ENCODE results near the gene TMEM179B. TPM values are rescaled to one million over a fixed set of nuclear protein-coding genes. Genes with fewer than 3 reads are reported as not detected.
"Not testable (repeated sequence)": the region's sequence is repeated elsewhere in the genome, so short reads cannot be mapped to it uniquely, and the experiment has no call there.

TMEM179B gene, protein sequence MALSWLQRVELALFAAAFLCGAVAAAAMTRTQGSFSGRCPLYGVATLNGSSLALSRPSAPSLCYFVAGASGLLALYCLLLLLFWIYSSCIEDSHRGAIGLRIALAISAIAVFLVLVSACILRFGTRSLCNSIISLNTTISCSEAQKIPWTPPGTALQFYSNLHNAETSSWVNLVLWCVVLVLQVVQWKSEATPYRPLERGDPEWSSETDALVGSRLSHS
- total RNA-seq (2021; fragmentation: NEBNext Ultra II Directional; extraction: Animal tissue kit (Norgen Biotek cat#: 25700)), result 10 to 100 TPM; 47.2 to 66.3 (median 52.7) TPM
- long read RNA-seq, transcript TMEM179B-201 (5 exons, 1,023 nt), result major isoform, 125 of 151 reads
- long read RNA-seq, transcript TMEM179B-205 (4 exons, 797 nt), result minor isoform, 10 of 151 reads
- long read RNA-seq, partial matches to known transcripts, result 2 of 151 reads
- long read RNA-seq, other reads (novel, unspliced or antisense), result 13 of 151 reads

DNA sequence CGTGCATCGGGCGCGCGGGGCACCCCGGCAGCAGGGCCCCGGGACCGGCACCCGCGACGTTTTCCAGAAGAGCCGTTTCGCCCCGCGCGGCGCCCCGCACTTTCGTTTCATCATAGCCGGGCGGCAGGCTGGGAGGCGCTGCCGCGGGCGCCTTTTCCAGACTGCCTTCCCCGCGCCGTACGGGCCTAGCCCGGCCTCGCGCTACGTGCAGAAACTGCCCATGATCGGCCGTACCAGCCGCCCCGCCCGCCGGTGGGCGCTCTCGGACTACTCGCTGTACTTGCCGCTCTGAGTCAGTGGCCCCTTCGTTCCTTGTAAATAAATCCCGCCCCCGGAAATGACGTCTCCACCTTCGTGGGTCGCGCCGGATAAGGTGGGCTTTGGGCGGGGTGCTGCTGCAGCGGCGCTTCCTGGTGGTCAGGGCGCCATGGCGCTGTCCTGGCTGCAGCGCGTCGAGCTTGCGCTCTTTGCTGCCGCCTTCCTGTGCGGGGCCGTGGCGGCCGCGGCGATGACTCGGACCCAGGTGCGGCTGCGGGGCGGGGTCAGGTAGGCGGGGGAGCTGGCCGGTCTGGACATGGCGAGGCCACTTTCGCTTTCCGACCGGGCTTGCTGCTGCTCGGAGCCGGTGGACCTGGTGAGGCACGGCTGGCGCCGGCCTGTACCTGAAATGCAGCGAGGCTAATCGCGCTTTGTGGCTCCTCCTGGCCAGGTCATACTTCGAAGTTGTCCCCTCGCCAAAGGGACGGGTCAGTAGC, at the start of gene TMEM179B:
TMEM179B (plus strand) TSS at position 398 of the 755 bp plus-strand sequence; CDS start at position 428, 30 bp downstream.
- DNase-seq, result peak; percentile 97
- H3K27ac Mint-ChIP-seq, result peak within 1 kb of the TSS; percentile 95
- H3K9me3 Mint-ChIP-seq, result no peaks in the 10 kb centered on the region
- peak within 1 kb of the TSS; percentile 94 for H3K4me3 Mint-ChIP-seq
- H3K36me3 Mint-ChIP-seq (ENCODE audit: low read depth), result peaks cover 16% of the 10 kb centered on the region
- H3K4me1 Mint-ChIP-seq (ENCODE audit: low read depth), result peaks cover 47% of the 10 kb centered on the region
- H3K27me3 Mint-ChIP-seq (ENCODE audit: insufficient read depth), result peaks cover 4% of the 10 kb centered on the region; the same call in 1 of the 2 replicates
- TF ChIP-seq, protein P1, sequence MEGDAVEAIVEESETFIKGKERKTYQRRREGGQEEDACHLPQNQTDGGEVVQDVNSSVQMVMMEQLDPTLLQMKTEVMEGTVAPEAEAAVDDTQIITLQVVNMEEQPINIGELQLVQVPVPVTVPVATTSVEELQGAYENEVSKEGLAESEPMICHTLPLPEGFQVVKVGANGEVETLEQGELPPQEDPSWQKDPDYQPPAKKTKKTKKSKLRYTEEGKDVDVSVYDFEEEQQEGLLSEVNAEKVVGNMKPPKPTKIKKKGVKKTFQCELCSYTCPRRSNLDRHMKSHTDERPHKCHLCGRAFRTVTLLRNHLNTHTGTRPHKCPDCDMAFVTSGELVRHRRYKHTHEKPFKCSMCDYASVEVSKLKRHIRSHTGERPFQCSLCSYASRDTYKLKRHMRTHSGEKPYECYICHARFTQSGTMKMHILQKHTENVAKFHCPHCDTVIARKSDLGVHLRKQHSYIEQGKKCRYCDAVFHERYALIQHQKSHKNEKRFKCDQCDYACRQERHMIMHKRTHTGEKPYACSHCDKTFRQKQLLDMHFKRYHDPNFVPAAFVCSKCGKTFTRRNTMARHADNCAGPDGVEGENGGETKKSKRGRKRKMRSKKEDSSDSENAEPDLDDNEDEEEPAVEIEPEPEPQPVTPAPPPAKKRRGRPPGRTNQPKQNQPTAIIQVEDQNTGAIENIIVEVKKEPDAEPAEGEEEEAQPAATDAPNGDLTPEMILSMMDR (IDR thresholded peaks at IDR 0.05), result no peak; the same call in 1 of the 2 replicates

DNA sequence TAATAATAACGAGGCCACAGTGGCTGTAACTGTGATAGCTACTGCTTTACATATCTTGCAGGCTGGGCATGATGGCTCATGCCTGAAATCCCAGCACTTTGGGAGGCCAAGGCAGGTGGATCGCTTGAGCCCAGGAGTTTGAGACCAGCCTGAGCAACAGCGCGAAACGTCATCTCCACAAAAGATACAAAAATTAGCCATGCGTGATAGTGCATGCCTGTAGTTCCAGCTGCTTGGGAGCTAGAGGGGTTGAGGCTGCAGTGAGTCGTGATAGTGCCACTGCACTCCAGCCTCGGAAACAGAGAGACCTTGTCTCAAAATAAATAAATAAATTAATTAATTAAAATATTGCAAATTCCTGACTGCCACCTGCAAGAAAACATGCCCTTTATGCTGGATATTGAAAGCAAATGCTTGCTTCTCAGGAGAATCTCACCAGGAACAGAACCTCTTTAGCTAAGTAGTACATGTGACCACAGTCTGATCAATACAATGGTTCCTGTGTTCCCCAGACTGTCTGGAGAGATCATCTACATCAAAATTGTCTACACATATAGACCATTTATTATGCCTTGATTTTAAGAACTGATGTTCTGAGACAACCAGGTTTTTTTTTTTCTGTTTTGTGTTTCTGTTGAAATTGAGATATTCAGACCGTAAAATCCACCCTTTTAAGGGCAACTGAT, 39.6 kb upstream of the TMEM179B start:
- no peaks in the 10 kb centered on the region for H3K9me3 Mint-ChIP-seq
- no peak for DNase-seq
- no peak overlapping the region for H3K27ac Mint-ChIP-seq
- TF ChIP-seq, protein P1 (IDR thresholded peaks at IDR 0.05), result no peak
- H3K27me3 Mint-ChIP-seq (ENCODE audit: insufficient read depth), result no peaks in the 10 kb centered on the region
- no peaks in the 10 kb centered on the region for H3K4me1 Mint-ChIP-seq (ENCODE audit: low read depth)
- no peak overlapping the region for H3K4me3 Mint-ChIP-seq
- H3K36me3 Mint-ChIP-seq (ENCODE audit: low read depth), result peaks cover 10% of the 10 kb centered on the region; the same call in 1 of the 2 replicates

DNA sequence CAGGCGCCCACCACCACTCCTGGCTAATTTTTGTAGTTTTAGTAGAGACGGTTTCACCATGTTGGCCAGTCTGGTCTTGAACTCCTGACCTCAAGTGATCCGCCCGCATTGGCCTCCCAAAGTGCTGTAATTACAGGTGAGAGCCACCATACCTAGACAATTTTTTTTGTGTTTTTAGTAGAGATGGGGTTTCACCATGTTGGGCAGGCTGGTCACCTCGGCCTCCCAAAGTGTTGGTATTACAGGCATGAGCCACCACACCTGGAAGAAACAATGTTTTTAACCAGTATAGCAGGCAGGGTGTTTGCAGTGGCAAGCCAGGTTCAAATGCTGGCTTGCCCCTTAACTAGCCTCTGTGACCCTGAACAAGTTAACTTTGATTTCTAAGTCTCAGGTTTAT, 37.3 kb upstream of the TMEM179B start:
- not testable (repeated sequence) for H3K27ac Mint-ChIP-seq; H3K4me1 Mint-ChIP-seq (ENCODE audit: low read depth); H3K27me3 Mint-ChIP-seq (ENCODE audit: insufficient read depth); DNase-seq; H3K36me3 Mint-ChIP-seq (ENCODE audit: low read depth); H3K9me3 Mint-ChIP-seq; H3K4me3 Mint-ChIP-seq

DNA sequence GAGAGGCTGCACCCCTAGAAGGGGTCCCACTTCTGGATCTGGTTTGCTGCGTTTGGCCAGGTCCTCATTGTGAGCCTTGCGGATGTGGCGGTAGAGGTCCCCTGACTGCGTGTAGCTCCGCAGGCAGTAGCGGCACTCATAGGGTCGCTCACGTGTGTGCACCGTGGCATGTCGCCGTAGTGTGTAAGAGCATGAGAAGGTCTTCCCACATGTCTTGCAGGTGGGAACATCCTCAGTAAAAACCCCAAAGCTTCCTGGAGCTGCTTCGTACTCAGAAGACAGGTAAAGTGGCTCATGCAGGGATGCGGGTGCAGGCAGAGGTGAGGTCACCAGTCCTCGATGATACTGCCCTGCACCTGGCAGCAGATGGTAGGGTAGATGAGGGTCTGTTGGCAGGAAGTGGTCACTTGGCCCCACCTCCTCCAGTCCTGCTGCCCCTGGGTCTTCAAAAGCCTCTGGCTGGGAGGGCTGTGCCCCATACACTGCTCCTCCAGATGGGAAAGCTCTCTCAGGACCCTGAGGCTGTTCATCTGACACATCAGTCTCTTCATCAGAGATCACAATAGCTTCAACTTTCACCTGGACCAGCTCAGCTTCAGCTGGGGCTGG, 34.9 kb upstream of the TMEM179B start:
- TF ChIP-seq, protein P1 (IDR thresholded peaks at IDR 0.05), result no peak
- Mint-ChIP-seq H3K9me3 (no peaks in the 10 kb centered on the region), H3K4me3 (no peak overlapping the region; the same call in 1 of the 2 replicates), H3K4me1 (ENCODE audit: low read depth) (peaks cover 5% of the 10 kb centered on the region; the same call in 1 of the 2 replicates), H3K27me3 (ENCODE audit: insufficient read depth) (peaks cover 6% of the 10 kb centered on the region), H3K27ac (no peak overlapping the region), H3K36me3 (ENCODE audit: low read depth) (peaks cover 10% of the 10 kb centered on the region; the same call in 1 of the 2 replicates)
- no peak for DNase-seq

DNA sequence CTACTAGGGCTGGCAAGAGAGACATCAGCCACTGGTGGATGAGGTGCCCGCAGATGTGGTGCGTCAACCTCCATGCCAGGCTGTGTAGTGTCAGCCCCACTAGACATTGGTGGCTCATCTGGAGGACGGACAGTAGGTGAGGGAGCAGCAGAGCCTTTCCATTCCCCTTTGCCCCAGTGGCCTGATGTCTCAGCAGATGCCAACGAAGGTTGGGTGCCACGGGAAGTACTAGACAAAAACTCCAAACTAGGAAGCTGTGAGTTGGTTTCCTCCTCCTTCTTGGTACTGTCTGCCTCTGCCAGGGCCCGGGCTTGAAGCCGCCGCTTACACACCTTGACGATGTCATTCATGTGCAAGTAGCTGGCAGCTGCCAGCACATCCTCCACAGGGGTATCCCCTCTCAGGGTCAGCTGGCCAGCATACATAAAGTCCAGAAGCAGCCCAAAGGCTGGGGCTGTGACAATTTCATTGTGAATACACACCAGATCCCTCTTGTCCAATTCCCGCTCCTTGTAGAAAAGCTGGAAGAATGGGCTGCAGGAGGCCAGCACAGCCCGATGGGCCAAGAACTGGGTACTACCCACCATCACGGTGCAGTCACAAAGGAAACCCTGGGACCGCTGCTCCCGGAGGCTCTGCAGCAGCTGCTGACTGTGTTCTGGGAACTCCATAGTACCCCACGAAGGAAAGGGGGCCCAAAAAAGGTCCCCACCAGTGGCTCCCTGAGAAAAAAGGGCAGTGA, 34.0 kb upstream of the TMEM179B start:
- peaks cover 6% of the 10 kb centered on the region for H3K27me3 Mint-ChIP-seq (ENCODE audit: insufficient read depth)
- H3K36me3 Mint-ChIP-seq (ENCODE audit: low read depth), result peaks cover 10% of the 10 kb centered on the region; the same call in 1 of the 2 replicates
- no peak for DNase-seq
- peak overlapping the region; percentile 98; the same call in 1 of the 2 replicates for H3K27ac Mint-ChIP-seq
- no peaks in the 10 kb centered on the region for H3K9me3 Mint-ChIP-seq
- TF ChIP-seq, protein P1 (IDR thresholded peaks at IDR 0.05), result no peak
- H3K4me1 Mint-ChIP-seq (ENCODE audit: low read depth), result peaks cover 5% of the 10 kb centered on the region; the same call in 1 of the 2 replicates
- peak overlapping the region; percentile 99 for H3K4me3 Mint-ChIP-seq
